B cell (primary cell): ENCODE measurements around the gene MYH7B.

Experiments
- EZH2 ChIP-seq: IDR thresholded peaks from 2 replicates; pipeline ENCODE4 v1.6.1; 2012; ENCODE audit warnings: borderline replicate concordance, low read depth, mild to moderate bottlenecking, moderate library complexity, low read length; ENCODE audit not compliant: insufficient read depth, poor library complexity, severe bottlenecking
- TF ChIP-seq, protein P1 (sequence below): fragments of 200-600 bp; IDR thresholded peaks from one replicate; pipeline ENCODE4 v1.8.0; 2022; ENCODE audit warnings: antibody characterized with exemption, mild to moderate bottlenecking

DNA sequence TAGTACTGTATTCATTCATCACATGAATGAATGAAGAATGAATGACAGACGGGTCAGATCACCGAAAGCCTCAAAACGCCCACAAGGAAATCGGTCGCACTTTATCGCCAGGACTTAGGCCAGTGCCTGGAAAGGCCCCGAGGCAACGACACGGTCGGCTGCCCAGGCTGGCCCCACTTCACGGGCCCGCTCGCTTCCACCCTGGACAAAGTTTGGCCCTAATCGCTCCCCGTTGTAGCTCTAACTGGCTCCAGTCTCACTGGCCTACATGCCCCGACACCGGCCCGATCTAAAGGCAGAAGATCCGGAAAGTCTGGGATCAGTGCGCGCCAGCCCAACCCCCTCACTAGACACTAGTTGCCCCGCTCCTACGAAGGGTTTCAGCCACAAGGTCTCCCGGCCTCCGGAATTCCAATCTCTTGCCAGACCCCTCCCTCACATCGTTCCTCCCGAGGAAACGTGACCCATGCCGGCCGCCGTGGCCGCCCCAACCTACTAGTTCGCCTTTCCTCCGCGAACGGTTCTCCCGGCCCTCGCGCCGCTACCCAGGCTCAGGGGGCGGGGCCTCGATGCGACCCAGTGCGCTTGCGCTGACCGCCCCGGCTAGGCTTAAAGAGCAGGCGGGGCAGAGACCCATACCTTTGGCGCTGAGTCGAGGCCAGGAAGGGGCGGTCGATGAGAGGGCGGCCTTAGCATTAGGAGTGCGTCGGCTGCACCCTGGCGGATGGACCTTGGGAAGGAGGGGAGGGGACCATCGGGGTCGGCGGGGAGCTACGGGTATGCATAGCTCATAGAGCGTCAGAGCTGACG lies at the start of gene MYH7B, which contains the start of gene GSS:
- TF ChIP-seq, protein P1, sequence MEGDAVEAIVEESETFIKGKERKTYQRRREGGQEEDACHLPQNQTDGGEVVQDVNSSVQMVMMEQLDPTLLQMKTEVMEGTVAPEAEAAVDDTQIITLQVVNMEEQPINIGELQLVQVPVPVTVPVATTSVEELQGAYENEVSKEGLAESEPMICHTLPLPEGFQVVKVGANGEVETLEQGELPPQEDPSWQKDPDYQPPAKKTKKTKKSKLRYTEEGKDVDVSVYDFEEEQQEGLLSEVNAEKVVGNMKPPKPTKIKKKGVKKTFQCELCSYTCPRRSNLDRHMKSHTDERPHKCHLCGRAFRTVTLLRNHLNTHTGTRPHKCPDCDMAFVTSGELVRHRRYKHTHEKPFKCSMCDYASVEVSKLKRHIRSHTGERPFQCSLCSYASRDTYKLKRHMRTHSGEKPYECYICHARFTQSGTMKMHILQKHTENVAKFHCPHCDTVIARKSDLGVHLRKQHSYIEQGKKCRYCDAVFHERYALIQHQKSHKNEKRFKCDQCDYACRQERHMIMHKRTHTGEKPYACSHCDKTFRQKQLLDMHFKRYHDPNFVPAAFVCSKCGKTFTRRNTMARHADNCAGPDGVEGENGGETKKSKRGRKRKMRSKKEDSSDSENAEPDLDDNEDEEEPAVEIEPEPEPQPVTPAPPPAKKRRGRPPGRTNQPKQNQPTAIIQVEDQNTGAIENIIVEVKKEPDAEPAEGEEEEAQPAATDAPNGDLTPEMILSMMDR = no peak
- TF ChIP-seq EZH2 = no peak
